ENCODE data around the gene AK6. TPM values are rescaled to one million over a fixed set of nuclear protein-coding genes. Genes with fewer than 3 reads are reported as not detected.

Gene AK6
- total RNA-seq: 43.3 and 54.7 TPM in 2 replicates

GRCh38 chr5:69369340-69370121 is at the start of gene AK6, which contains the start of the genes RAD17 and TAF9:
AK6 (minus strand) TSS chr5:69369520; CDS start chr5:69369490, 30 bp downstream.
RAD17 (plus strand) TSS chr5:69369818; CDS start chr5:69372209, 2,391 bp downstream.
TAF9 (minus strand) TSS chr5:69369520; CDS start chr5:69365737, 3,783 bp downstream.

GRCh38 chr5:69414885-69415583 is 45.7 kb upstream of the AK6 start, which contains the start of gene MARVELD2:
MARVELD2 (plus strand) TSS chr5:69415116; CDS start chr5:69419386, 4,270 bp downstream.

Other genes with a start within 250 kb of the AK6 start
- gene CCNB1, start 202.4 kb downstream of the AK6 start, total RNA-seq: 81.9 and 124 TPM in 2 replicates
- 12.6 and 14.0 TPM in 2 replicates for gene CENPH, start 179.9 kb downstream of the AK6 start, total RNA-seq
- gene CDK7, start 134.6 kb downstream of the AK6 start, total RNA-seq: 40.3 and 48.7 TPM in 2 replicates
- 3.4 and 4.8 TPM in 2 replicates for gene CCDC125, start 36.7 kb downstream of the AK6 start, total RNA-seq
- gene TAF9, start within 50 bp of the AK6 start, total RNA-seq: 78.1 and 87.4 TPM in 2 replicates
- 16.0 and 16.8 TPM in 2 replicates for gene RAD17, start 298 bp upstream of the AK6 start, total RNA-seq
- gene MARVELD2, start 45.6 kb upstream of the AK6 start, total RNA-seq: 1.3 and 1.9 TPM in 2 replicates
- gene OCLN, start 123.3 kb upstream of the AK6 start, total RNA-seq: 0.66 and 1.1 TPM in 2 replicates
- gene GTF2H2C, start 190.7 kb upstream of the AK6 start, total RNA-seq: 37.6 and 42.5 TPM in 2 replicates